GM12892 (cell line): Measurements from ENCODE around the gene ANK3.

ENCODE experiments used
- POLR2AphosphoS5 ChIP-seq: IDR thresholded peaks from 2 replicates; pipeline ENCODE4 v1.6.1; 2011; ENCODE audit warnings: low read depth, low read length, control low read depth
- TAF1 ChIP-seq: IDR thresholded peaks from 2 replicates; pipeline ENCODE4 v1.6.1; 2011; ENCODE audit warnings: low read depth, mild to moderate bottlenecking, control low read depth, low read length, borderline replicate concordance

DNA sequence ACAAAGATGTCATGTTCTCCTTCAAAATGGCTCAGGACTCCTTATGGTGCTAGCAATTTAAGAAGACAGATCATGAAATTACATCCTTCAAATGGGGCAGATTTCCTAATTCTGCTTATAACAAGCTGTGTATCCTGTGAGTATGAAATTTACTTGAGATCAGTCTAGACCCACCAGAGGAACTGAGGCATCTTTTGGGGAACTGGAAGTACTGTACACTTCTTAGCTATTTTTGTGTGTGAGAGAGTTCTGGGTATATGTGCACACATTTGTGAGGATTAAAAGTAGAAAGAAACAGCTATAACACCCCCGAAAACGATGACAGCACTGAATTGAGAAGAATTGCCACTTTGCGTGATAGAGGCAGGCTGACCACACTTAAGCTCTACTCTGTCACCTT is 296.4 kb downstream of the ANK3 start:
- TF ChIP-seq TAF1 (no peak), POLR2AphosphoS5 (no peak)
